Measurements from ENCODE around the gene KCNAB1. TPM values are rescaled to one million over a fixed set of nuclear protein-coding genes. Genes with fewer than 3 reads are reported as not detected.

The KCNAB1 gene
- total RNA-seq, 1 donor from 2014 or later: 3.9 TPM

DNA sequence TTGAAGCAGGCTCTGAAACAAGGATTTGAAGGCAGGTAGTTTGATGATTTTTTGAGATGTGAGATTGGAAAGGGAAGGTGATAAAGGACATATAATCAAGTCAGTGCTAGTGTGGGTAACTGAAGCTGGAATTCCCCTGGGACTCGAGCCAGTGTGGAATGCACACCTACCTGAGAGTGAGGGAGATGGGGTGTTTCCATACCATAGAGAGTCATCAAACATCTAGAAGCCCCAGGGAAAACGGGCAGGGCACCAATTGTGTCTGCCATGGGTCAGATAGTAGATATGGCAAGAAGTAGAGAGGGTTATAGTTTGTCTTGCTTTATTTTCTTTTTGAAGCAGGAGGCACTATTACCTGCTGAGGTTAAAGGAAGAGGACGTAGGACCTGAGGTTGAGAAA lies 314.5 kb downstream of the KCNAB1 start:
- no peaks in the 10 kb centered on the region for H3K36me3 ChIP-seq
- TF ChIP-seq CTCF (IDR thresholded peaks at IDR 0.05): no peak
- no peak for TF ChIP-seq POLR2A (IDR thresholded peaks at IDR 0.05)
- no peak for TF ChIP-seq POLR2AphosphoS5 (IDR thresholded peaks at IDR 0.05; ENCODE audit: insufficient read depth in 1 of 2, low read depth in 1 of 2)
- intact Hi-C loops (cut with DNase I): no loop called here

DNA sequence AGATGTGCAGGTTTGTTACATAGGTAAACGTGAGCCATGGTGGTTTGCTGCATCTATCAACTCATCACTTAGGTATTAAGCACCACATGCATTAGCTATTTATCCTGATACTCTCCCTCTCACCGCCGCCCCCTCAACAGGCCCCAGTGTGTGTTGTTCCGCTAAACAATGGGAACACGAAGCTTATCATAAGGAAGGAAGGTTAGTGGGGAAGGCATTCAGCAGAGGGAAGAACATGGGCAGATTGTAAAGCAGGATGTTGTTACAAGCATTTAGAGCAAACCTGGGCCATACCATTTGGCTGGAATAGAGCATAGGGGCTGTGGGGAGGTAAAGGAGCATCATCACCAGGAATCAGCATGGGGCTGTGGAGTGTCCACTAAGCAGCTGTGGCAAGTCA lies 322.7 kb downstream of the KCNAB1 start:
- Histone ChIP-seq H3K4me1 (no peaks in the 10 kb centered on the region), H3K4me3 (no peak overlapping the region), H3K27ac (no peak overlapping the region), H3K27me3 (no peaks in the 10 kb centered on the region), H3K36me3 (no peaks in the 10 kb centered on the region), H3K9me3 (no peaks in the 10 kb centered on the region)
- intact Hi-C loops (cut with DNase I): no loop called here
- DNase-seq (ENCODE audit: extremely low spot score in 2 of 2): no peak
- TF ChIP-seq POLR2A (IDR thresholded peaks at IDR 0.05) (no peak), CTCF (IDR thresholded peaks at IDR 0.05) (no peak), POLR2AphosphoS5 (IDR thresholded peaks at IDR 0.05; ENCODE audit: insufficient read depth in 1 of 2, low read depth in 1 of 2) (no peak)

More for the DNA sequence above, 314.5 kb downstream of the KCNAB1 start:
- no peaks in the 10 kb centered on the region for H3K4me1 ChIP-seq
- DNase-seq (ENCODE audit: extremely low spot score in 2 of 2): no peak
- H3K27ac ChIP-seq: no peak overlapping the region
- no peaks in the 10 kb centered on the region for H3K27me3 ChIP-seq
- no peak overlapping the region for H3K4me3 ChIP-seq
- no peaks in the 10 kb centered on the region for H3K9me3 ChIP-seq

DNA sequence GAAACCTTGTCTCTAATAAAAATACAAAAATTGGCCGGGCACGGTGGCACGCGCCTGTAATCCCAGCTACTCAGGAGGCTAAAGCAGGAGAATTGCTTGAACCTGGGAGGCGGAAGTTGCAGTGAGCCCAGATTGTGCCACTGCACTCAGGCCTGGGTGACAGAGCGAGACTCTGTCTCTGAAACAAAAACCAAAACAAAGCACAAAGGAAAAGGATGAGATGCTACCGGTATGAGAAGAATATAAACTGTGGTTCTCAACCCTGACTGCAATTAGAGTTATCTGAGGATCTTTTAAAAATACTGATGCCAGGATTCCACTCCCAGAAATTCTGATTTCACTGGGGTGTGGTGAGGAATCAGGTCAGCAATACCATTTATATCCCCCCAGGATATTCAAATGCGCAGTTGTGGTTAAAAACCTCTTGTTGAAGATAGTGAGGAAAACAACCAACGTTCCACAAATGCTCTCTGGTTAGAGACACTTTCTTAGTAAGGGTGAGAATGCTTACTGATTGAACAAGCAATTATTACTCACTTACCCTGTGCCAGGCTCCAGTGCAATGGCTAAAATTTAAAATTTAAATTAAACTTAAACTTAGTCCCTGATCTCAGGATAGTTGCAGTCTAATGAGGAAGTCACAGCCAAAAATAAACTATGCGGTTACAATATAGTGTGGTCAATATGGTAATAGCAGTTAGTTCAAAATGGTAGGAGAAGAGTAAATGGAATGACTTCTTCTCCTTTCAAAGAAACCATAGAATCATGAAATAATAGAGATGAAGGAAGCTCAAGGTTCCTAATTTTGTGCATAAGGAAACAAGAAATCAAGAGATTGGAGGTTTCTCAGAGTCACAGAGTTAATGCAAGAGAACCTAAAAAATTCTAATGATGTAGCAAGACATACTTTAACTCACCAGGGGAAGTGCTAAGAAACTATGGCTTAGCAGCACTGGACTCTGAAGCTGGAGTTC lies 325.0 kb downstream of the KCNAB1 start:
- no peak for DNase-seq (ENCODE audit: extremely low spot score in 2 of 2)
- Histone ChIP-seq H3K4me3 (no peak overlapping the region), H3K27me3 (no peaks in the 10 kb centered on the region), H3K9me3 (no peaks in the 10 kb centered on the region), H3K4me1 (no peaks in the 10 kb centered on the region), H3K36me3 (no peaks in the 10 kb centered on the region), H3K27ac (no peak overlapping the region)
- intact Hi-C loops (cut with DNase I): no loop called here
- TF ChIP-seq POLR2AphosphoS5 (IDR thresholded peaks at IDR 0.05; ENCODE audit: insufficient read depth in 1 of 2, low read depth in 1 of 2) (no peak), POLR2A (IDR thresholded peaks at IDR 0.05) (no peak), CTCF (IDR thresholded peaks at IDR 0.05) (no peak)

- no peak for TF ChIP-seq POLR2A (IDR thresholded peaks at IDR 0.05)
- no peak for TF ChIP-seq CTCF (IDR thresholded peaks at IDR 0.05)
- H3K27me3 ChIP-seq: no peaks in the 10 kb centered on the region
- no peaks in the 10 kb centered on the region for H3K9me3 ChIP-seq
- H3K36me3 ChIP-seq: no peaks in the 10 kb centered on the region
- H3K27ac ChIP-seq: no peak overlapping the region
- no peak overlapping the region for H3K4me3 ChIP-seq
- H3K4me1 ChIP-seq: no peaks in the 10 kb centered on the region
- no peak for DNase-seq (ENCODE audit: extremely low spot score in 2 of 2)
- intact Hi-C loops (cut with DNase I): no loop called here
Measured at GRCh38 chr3:156448300-156448699, 327.9 kb downstream of the KCNAB1 start.
